ENCODE data around the gene ZBTB24.
A peak's percentile ranks its signal among the peaks of the same experiment; 100 is the strongest.
"Not testable (repeated sequence)": the region's sequence is repeated elsewhere in the genome, so short reads cannot be mapped to it uniquely, and the experiment has no call there.

The ZBTB24 gene

DNA sequence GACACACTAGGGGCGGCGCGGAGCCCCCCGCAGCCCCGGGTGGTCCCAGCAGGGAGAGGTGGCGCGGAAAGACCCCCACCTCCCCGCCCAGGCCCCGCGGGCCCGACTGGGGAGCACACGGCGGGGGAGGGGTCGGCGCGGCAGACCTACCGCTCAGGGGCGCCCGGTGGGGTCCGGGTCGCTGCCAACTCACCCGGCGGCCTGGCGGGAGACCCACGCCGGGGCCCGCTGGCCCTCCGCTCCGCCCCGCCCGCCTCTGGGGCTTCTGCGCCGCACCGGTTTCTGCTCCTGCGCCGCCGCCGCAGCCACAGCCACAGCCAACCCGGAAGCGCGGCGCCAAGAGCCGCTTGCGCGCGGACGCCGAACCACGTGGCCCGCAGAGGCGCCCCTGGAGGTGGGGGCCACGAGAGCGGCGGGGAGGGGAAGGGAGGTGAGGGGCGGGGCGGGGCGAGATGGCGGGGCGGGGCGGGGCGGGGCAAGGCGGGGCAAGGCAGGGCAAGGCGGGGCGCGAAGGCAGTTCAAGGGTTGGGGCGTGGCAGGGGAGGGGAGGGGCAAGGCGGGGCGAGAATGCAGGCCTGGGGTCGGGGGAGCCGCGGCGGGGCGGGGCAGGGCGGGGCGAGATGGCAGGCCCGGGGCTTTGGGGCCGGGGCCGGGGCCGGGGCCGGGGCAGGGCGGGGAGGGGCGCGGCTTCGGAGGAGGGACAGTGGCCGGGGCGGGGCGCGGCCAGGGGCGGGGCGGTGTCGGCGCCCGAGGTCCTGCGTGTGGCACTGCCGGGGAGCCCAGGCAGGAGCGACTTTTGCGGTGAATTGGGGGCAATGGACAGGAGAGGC lies at the start of gene ZBTB24:
TSS of gene ZBTB24 (minus strand) at position 315 of the 830 bp plus-strand sequence. CDS start 1,193 bp downstream, outside the sequence.
- peak; percentile 96 for DNase-seq (ENCODE audit: low spot score)

DNA sequence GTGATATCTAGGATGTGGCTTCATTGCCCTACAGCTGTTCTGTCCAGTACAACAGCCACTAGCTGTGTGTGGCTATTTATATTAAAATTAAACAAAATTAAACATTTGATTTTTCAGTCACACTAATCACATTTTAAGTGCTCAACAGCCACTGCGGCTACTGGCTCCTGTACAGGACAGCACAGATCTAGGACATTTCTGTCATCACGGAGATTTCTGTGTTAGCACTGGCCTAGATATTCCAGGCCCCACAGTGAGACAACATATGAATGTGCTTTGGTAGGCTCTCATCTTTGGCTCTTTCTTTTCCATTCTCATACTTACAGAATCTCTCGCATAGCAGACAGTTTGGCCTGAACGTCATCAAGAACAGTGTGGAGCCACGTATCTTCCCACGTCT lies 48.4 kb upstream of the ZBTB24 start:
- no peak for DNase-seq (ENCODE audit: low spot score)

DNA sequence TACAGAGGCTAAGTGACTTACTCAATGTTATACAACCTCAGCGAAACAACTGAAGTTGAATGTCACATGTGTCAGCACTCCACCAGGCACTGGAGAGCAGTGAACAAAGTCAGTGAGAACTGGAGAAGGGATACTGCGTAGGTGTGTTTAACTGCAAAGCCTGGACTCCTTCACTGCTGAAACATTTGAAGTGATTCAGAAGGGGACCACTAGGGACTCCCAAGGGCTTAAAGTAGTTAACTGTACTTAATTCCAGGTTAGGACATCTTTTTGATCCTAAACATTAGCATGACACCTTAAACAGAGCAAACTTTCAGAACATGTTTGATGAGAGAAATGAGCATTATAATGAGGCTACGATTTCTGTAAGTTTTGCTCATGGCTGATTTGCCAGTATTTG lies 45.0 kb upstream of the ZBTB24 start:
- DNase-seq (ENCODE audit: low spot score): no peak

DNA sequence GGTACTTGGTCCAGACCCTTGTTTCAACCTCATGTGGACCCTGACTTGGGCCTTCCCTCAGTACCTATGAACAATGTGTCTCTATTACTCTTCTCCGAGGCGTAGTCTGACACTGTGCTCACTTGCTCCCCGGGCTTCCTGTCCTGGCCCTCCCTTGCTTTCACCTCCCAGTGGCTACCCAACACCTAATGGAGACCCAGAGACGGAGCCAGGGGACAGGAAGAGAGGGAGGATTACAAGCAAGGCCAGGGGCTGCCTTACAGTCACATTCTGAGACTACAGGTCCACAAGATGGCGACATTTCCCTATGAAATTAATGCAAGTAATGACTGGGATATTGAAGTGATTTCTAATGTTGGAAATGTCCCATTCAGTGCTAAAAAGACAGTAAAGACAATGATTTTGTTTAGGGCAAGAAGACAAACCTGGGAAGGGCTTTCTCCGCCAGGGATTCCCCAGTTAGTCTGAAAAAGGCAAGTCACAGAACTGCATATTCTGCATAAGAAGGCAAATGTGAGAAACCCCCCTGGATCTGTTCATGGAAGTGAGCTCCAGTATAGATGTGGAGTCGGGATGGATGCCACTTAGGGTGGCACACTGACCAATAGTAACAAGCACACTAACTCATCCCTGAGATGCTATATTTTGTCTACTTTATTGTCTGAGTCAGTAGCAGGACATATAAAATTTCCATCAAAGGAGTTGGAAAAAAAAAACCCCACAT lies 44.0 kb upstream of the ZBTB24 start:
- DNase-seq (ENCODE audit: low spot score): peak; percentile 61

DNA sequence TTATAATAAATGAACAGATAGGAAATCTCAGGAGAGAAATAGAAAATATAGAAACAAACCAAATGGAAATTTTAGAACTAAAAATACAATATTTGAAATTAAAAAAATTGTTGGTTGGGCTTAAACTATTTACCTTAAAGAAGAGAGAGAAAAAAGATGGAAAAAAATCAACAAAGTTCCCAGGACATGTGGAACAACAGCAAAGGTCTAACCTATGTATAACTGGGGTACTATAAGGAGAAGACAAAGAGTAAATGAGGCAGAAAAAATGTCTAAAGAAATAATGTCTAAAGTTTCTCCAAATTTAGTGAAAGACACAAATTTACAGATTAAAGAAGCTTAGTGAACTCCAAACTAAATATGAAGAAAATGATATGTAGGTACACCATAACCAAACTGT lies 41.1 kb upstream of the ZBTB24 start:
- no peak for DNase-seq (ENCODE audit: low spot score)

DNA sequence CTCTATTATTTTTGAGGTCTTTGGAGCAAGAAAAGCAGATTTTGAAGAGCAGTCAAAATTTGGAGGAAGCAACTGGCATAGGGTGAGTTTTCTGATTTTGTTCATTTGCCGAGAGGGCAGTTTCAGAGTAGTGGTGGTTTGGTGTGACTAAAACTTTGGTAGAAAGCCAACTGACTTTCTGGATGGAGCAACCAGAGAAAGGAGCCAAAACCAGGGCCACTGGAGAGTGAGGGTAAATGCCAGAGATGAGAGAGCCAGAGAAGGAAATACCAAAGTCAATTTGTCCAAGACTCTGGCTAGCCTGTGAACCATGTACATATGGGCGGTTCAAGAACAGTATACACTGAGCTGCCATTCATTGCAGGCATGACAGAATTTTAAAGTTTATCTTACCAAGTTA lies 40.5 kb upstream of the ZBTB24 start:
- no peak for DNase-seq (ENCODE audit: low spot score)

DNA sequence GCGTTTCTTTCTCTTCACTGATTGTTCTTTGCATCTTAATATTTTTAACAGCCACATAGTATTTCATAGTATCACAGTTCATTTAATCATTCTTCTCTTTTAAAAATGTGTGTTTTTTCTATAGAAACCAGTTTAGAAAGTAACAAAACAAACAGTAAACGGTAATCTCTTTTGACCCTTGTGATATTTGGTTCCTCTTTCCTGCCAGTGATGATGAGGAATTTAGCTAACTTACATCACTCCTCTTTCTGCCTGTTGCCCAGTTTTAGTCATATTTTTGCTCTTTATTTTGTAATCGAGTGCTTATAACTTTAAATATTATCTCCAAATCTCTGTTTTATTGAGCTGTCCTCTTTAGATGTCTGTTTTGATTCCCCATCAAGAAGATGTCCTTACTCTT lies 38.1 kb upstream of the ZBTB24 start:
- DNase-seq (ENCODE audit: low spot score): no peak

DNA sequence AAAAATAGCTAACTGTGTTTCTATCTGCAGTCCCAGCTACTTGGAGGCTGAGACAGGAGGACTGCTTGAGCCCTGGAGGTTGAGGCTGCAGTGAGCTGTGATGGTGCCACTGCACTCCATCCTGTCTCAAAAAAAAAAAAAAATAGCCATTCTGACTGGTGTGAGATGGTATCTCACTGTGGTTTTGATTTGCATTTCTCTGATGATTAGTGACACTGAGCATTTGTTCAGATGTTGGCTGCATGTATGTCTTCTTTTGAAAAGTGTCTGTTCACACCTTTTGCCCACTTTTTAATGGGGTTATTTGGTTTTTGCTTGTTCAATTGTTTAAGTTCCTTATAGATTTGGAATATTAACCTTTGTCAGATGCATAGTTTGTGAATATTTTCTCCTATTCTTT lies 36.6 kb upstream of the ZBTB24 start:
- not testable (repeated sequence) for DNase-seq (ENCODE audit: low spot score)

DNA sequence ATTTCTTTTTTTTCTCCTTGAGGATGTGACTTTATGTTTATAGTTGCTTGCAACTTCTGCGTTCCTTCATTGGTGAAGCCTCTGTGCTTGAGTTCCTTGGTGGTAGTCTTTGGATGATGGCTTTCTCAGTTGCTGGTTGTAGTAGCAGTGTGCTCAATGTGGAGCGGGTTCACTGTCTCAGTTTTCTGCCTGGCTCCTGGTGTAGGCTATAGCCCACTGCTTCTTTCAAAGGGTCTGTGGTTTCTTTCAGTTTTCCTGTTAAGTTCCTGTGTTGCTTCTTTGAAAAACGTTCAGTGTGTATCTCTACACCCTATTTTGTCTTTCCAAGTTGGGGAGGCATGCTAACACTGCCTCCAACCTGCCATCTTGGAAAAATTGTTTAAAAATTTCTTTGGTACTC lies 33.9 kb upstream of the ZBTB24 start:
- DNase-seq (ENCODE audit: low spot score): no peak

DNA sequence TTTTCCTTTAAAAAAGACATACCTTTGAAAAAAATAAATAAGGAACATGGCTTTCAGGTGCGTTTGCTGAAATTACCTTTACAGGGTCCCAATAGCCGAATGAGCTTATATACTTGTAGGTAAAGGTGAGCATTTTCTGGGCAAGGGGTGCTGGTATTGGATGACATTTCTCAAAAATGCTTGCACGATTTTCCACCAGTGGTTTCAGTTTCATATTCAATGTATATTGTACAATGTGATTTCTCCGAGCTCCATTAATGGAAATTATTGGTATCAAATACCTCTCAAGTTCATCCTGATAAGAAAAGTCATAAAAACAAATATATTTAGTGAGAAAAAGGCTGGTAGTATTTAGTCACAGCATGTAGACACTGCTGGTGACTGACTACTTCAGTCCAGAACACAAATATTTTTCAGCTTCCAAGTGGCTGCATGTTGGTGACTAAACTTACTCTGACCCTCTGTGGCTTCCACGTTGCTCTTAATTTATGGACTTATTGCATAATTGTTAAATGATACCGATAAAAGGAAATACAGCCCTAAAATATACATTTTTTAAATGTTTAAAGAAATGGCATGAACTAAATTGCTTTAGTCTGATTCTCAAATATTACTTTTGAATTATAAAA lies 32.9 kb upstream of the ZBTB24 start:
- no peak for DNase-seq (ENCODE audit: low spot score)

DNA sequence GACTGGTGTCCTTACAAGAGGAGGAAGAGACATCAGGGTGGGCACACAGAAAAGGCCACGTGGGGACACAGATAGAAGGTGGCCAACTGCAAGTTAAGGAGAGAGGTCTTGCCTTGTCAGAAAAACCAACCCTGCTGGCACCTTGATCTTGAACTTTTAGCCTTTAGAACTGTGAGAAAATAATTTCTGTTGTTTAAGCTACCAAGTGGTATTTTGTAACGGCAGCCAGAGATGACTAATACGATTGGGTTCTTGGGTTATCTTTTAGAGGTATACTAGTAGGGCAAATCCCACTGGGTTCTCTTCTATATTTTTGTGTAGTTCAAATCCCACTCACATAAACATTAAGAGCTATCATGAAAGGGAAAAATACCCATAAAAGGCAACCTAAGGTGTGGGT lies 31.9 kb upstream of the ZBTB24 start:
- no peak for DNase-seq (ENCODE audit: low spot score)

DNA sequence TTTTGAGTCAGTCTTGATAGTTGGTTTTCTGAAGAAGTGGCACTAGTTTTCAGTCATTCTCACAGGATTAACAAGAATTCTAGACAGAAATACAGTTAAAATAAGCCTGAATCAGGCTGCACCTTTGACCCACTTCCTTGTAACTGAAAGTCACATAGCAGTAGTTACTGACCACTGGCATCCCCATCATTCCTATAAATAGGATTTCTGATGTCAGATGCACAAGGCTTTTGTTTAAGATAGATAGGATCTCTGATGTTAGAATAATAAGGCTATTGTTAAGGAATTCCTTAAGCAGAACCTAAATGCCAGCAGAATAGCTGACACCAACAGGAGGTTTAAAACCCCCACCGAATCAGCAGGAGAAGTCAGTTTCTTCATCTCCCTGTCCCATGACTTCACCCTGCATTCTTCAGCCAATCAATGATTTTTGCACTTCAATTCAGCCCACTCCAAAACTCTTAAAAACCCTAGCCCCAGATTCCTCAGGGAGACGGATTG lies 30.6 kb upstream of the ZBTB24 start:
- no peak for DNase-seq (ENCODE audit: low spot score)

DNA sequence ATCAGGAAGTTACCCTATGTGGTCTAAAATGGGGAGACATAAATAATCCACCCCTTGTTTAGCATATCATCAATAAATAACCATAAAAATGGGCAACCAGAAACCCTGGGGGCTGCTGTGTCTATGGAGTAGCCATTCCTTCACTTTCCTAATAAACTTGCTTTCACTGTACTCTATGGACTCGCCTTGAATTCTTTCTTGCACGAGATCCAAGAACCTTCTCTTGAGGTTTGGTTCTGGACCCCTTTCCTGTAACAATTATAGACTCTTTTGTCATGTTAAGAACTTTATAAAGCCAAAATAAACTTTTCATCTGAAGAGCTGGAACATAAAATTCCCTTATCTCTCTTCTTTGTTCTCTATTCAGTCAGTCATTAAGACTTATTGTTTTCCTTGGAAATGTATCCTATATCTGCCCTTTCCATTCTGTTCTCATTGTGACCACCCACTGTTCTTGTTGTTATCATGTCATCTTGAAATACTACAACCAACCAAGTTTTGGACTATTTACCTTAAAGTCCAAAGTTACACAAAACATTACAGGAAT lies 29.3 kb upstream of the ZBTB24 start:
- DNase-seq (ENCODE audit: low spot score): no peak

DNA sequence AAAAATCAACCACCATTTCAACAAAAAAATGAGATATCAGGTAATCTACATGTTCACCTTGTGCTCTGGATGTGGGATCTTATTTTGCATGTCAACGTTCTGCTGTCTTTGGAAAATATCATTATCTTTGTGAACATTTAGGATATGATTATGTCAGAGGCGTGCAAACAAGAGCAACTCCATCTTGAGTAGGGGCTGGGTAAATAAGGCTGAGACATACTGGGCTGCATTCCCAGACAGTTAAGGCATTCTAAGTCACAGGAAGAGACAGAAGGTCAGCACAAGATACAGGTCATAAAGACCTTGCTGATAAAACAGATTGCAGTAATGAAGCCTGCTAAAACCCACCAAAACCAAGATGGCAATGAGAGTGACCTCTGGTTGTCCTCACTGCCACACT lies 28.8 kb upstream of the ZBTB24 start:
- no peak for DNase-seq (ENCODE audit: low spot score)

DNA sequence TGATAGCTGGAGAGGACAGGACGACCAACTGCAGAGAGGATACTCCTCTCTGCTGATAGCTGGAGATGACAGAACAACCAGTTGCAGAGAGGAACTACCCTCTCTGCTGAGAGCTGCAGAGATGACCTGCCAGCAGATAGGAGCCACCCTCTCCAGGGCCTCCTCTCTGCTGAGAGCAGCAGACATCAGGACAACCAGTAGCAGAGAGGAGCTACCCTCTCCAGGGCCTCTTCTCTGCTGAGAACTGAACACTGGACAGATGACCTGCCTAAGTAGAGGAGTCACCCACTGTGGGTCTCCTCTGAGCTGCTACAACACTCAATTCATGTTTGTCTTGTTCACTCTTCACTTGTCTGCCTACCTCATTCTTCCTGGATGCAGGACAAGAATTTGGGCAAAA lies 27.3 kb upstream of the ZBTB24 start:
- DNase-seq (ENCODE audit: low spot score): no peak

DNA sequence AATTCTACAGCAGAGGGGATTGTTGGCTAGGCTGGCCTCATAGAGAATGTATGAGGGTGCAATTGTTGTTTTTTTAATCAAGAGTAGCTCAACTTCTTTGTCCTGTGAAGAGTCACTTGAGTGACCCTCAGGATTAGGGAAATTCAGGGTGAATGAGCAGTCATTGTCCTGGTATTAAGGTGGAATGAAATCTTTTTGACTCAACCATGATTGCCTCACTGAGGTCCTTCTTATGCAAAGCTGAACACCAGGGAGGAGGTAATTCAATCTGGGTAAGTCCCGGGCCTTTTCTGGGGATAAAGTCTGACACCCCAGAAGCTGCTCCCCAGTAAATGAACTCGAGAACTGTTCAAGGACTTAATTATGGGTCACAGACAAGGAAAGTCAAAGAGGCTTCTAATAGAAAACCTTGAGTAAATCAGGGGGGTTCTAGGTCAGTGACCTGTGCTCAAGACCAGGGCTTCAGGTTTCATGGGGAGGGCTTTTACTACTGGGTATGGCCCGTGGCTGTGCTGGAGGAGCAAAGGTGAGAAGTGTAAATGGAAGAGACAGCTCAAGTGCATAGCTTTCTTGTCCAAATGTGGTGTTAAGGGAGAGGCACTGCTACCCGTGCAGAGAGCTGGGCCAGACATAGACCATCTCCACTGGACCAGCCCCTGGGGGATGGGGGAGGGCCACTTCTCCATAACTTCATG lies 25.3 kb upstream of the ZBTB24 start:
- DNase-seq (ENCODE audit: low spot score): no peak

DNA sequence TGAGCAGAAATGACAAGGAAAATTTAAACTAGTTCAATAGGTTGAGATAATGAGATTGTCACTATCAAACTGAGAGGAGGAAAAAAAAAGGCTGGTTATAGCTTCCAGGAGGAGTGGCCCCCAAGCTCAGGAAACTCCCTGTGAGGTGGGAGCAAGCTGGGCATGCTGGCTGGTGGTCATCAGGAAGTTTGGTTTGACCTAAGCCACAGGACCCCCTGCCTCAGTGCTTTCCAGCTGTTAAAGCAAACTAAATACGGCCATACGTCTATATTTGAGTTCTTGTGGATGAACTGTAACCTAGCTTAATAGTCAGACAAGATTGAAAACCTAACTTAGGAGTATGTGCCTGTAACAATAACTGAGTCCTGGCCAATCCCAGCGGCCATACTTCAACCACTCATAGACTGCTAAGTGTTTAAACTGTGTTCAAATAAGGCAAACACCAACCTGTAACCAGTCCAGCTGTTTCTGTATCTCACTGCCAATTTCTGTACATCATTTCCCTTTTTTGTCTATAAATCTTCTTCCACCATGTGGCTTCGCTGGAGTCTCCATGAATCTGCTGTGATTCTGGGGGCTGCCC lies 24.6 kb upstream of the ZBTB24 start:
- DNase-seq (ENCODE audit: low spot score): no peak

DNA sequence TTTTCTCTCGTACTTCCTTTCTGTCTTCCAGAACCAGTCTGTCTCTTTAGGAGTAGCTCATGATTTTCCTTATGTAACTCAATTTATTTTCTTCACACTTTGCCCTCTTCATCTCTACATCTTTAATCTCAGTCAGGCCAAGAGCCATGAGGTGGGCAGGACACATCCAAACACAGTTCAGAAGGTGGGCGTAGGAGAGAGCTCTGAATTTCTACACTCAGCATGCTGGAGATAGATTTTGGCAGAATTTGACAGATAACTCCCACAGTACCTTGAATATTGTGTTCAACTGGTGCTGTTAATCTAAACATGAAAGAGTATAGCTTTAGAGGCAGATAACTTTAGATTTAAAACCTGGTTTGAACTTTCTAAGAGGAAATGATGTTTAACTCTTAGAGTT lies 23.8 kb upstream of the ZBTB24 start:
- DNase-seq (ENCODE audit: low spot score): no peak

DNA sequence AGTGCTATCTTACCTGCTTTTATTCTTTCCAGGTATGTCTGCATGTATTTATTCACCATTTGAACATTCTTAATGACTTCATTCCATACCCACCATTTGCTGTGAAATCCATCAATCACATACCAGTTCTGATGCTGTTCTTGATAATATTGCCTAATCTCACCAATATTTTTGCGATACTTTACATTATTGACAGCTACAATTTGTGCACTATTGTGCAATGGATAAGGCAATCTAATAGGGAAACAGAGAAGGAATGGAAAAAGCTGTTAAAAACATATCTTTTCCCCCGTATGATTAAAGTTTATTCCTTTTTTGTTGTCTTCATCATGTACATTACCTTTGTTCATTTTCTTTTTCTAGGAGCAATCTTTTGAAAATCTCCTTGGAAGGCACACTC lies 23.3 kb upstream of the ZBTB24 start:
- DNase-seq (ENCODE audit: low spot score): no peak

DNA sequence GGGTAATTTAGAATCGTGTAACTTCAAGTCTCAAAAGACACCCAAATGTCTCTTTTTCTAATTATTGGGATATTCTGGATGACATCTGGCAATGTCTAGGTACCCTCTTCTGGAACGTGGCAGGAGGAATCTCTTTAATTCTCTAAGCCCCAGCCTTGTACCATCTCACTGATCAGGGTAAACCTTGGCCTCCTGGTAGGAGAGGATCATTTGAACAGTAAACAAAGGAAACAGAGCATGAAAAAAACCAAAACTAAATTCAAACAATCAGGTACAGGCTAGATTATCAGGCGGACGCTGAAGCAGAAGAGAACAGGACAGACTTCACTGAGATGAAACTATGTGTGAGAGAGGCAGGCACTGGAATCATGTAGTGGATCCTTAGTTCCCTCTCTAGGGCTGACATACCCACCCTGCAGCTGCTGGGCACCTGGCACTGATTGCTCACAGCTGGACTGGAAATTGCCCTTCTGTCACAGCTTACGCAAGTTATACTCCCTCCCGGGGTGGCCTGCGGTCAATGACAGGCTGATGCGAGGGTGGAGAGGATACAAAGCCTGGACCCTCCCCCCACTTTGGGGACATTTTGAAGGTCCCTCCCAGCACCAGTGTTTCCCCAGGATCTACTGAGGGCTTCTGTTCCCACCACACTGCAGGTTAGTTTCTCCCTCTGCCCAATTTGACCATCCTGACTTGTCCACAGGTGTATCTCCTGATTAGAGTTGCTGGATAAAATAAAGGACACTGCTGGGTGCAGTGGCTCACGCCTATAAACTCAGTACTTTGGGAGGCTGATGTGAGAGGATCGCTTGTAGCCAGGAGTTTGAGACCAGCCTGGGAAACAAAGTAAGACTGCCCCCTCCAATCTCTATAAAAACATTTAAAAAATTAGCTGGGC lies 20.6 kb upstream of the ZBTB24 start:
- DNase-seq (ENCODE audit: low spot score): no peak

DNA sequence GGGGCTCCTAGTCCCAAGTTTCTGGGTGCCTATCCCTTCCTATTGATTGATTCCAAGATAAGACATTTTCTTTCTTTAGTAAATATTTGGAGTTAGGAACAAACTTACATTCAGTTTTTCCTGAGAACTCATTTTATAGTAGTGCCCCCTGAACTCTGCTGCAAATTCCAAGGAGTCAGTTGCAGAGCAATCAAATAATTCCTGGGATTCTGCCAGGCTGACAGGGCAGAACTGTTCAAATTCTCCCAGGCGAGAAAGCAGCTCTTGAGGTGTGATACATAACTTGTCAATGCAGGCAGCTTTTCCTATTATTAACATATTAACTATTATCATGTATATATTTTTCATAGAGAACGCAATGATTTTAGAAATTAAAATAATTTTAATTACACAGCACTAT lies 15.9 kb upstream of the ZBTB24 start:
- no peak for DNase-seq (ENCODE audit: low spot score)
